Measurements from ENCODE around the gene TMEM117.

Gene TMEM117

GRCh38 chr12:44127966-44128710 is 292.3 kb downstream of the TMEM117 start:
- no peak for ATAC-seq
- TF ChIP-seq TOX (CRISPR knock-in tag; IDR thresholded peaks at IDR 0.05; ENCODE audit: borderline replicate concordance) (no peak), PPARA (CRISPR knock-in tag; IDR thresholded peaks at IDR 0.05; ENCODE audit: borderline replicate concordance) (no peak)

GRCh38 chr12:44143175-44143574 is 307.3 kb downstream of the TMEM117 start:
- ATAC-seq = no peak
- TF ChIP-seq ARNTL (CRISPR knock-in tag; IDR thresholded peaks at IDR 0.05; ENCODE audit: borderline replicate concordance, low read depth) (no peak), ZFP3 (CRISPR knock-in tag; IDR thresholded peaks at IDR 0.05) (no peak), GLIS3 (CRISPR knock-in tag; IDR thresholded peaks at IDR 0.05) (no peak), SNAI2 (CRISPR knock-in tag; IDR thresholded peaks at IDR 0.05) (no peak), ZC3H10 (CRISPR knock-in tag; IDR thresholded peaks at IDR 0.05) (no peak), TOX (CRISPR knock-in tag; IDR thresholded peaks at IDR 0.05; ENCODE audit: borderline replicate concordance) (no peak), ZNF70 (CRISPR knock-in tag; IDR thresholded peaks at IDR 0.05) (no peak), CSRNP3 (CRISPR knock-in tag; IDR thresholded peaks at IDR 0.05) (no peak), CSDC2 (CRISPR knock-in tag; IDR thresholded peaks at IDR 0.05) (no peak), TSHZ2 (CRISPR knock-in tag; IDR thresholded peaks at IDR 0.05) (no peak), CREB5 (CRISPR knock-in tag; IDR thresholded peaks at IDR 0.05; ENCODE audit: low read depth) (no peak), ZNF8 (CRISPR knock-in tag; IDR thresholded peaks at IDR 0.05) (no peak), TCF4 (CRISPR knock-in tag; IDR thresholded peaks at IDR 0.05; ENCODE audit: borderline replicate concordance) (no peak), ZNF565 (CRISPR knock-in tag; conservative IDR thresholded peaks at IDR 0.05; ENCODE audit: low read depth) (no peak), ISL1 (CRISPR knock-in tag; IDR thresholded peaks at IDR 0.05) (no peak), ESRRG (CRISPR knock-in tag; IDR thresholded peaks at IDR 0.05) (no peak), BACH2 (CRISPR knock-in tag; IDR thresholded peaks at IDR 0.05; ENCODE audit: borderline replicate concordance) (no peak)

- ATAC-seq = no peak
- no peak for TF ChIP-seq TSHZ2 (CRISPR knock-in tag; IDR thresholded peaks at IDR 0.05)
- TF ChIP-seq OSR1 (CRISPR knock-in tag; IDR thresholded peaks at IDR 0.05) = no peak
- TF ChIP-seq PATZ1 (CRISPR knock-in tag; IDR thresholded peaks at IDR 0.05; ENCODE audit: borderline replicate concordance) = no peak
- TF ChIP-seq ZNF70 (CRISPR knock-in tag; IDR thresholded peaks at IDR 0.05) = no peak
- no peak for TF ChIP-seq CREB5 (CRISPR knock-in tag; IDR thresholded peaks at IDR 0.05; ENCODE audit: low read depth)
- TF ChIP-seq TCF4 (CRISPR knock-in tag; IDR thresholded peaks at IDR 0.05; ENCODE audit: borderline replicate concordance) = no peak
These were observed 313.1 kb downstream of the TMEM117 start for GRCh38 chr12:44148936-44149335.

Measured in SK-N-SH treated with all-trans-retinoic acid at 6 μM for 48 hours (cell line).